ENCODE data around the gene NAPB.

GRCh38 chr20:23365390-23366165, 55.7 kb downstream of the NAPB start:
- no peak for TF ChIP-seq POLR2AphosphoS5 (IDR thresholded peaks at IDR 0.05; ENCODE audit: borderline replicate concordance, low read depth, low read length)
- TF ChIP-seq EZH2 (IDR thresholded peaks at IDR 0.05), result no peak
- no peak for TF ChIP-seq FOXP2 (optimal IDR thresholded peaks at IDR 0.05; ENCODE audit: control extremely low read depth, extremely low read length, insufficient read depth)

Measured in SK-N-MC (cell line).